ENCODE data around the gene MORN5. TPM values are rescaled to one million over a fixed set of nuclear protein-coding genes. Genes with fewer than 3 reads are reported as not detected.

The MORN5 gene
- total and polyA plus RNA-seq, 4 donors, result 17.9 to 22.9 (median 18.6) TPM

GRCh38 chr9:122222791-122223190, 63.1 kb downstream of the MORN5 start:
- ATAC-seq (ENCODE audit: insufficient read depth, low FRiP score) (no peak), DNase-seq (no peak)
- peaks cover 0 to 5% (median 0%) of the 10 kb centered on the region in 4 donors for H3K9me3 ChIP-seq (ENCODE audit: control insufficient read depth in 4 of 4, insufficient read depth in 3 of 4, low read length in 3 of 4)
- no peaks in the 10 kb centered on the region for H3K36me3 ChIP-seq (ENCODE audit: control insufficient read depth in 4 of 4, insufficient read depth in 4 of 4, low read length in 4 of 4)
- H3K27me3 ChIP-seq (ENCODE audit: control insufficient read depth in 3 of 3, insufficient read depth in 3 of 3, low read length in 2 of 3), result peaks cover 0 to 95% (median 88%) of the 10 kb centered on the region in 3 donors
- H3K9ac ChIP-seq (ENCODE audit: insufficient read depth in 1 of 2, low read length in 2 of 2), result no peak overlapping the region
- WGBS, 2 donors, result 19 to 27% methylated on average over 5 of the region's 5 CpGs
- no peak for TF ChIP-seq CTCF (IDR thresholded peaks at IDR 0.05; ENCODE audit: control extremely low read depth, extremely low read depth)
- H3K27ac ChIP-seq (ENCODE audit: low read depth in 1 of 2, low read length in 1 of 2), result no peak overlapping the region
- H3K4me1 ChIP-seq (ENCODE audit: control insufficient read depth in 5 of 5, insufficient read depth in 5 of 5, low read length in 5 of 5), result peaks cover 0 to 21% (median 12%) of the 10 kb centered on the region in 5 donors
- H3K4me3 ChIP-seq, result no peak overlapping the region

- Histone ChIP-seq H3K4me1 (ENCODE audit: control insufficient read depth in 5 of 5, insufficient read depth in 5 of 5, low read length in 5 of 5) (peaks cover 0 to 25% (median 12%) of the 10 kb centered on the region in 5 donors), H3K4me3 (no peak overlapping the region), H3K36me3 (ENCODE audit: control insufficient read depth in 4 of 4, insufficient read depth in 4 of 4, low read length in 4 of 4) (no peaks in the 10 kb centered on the region), H3K9ac (ENCODE audit: insufficient read depth in 1 of 2, low read length in 2 of 2) (no peak overlapping the region), H3K27ac (ENCODE audit: low read depth in 1 of 2, low read length in 1 of 2) (no peak overlapping the region), H3K9me3 (ENCODE audit: control insufficient read depth in 4 of 4, insufficient read depth in 3 of 4, low read length in 3 of 4) (peaks cover 0 to 5% (median 0%) of the 10 kb centered on the region in 4 donors), H3K27me3 (ENCODE audit: control insufficient read depth in 3 of 3, insufficient read depth in 3 of 3, low read length in 2 of 3) (peaks cover 0 to 94% (median 82%) of the 10 kb centered on the region in 3 donors)
- no peak for DNase-seq
- no peak for TF ChIP-seq CTCF (IDR thresholded peaks at IDR 0.05; ENCODE audit: control extremely low read depth, extremely low read depth)
- no peak for ATAC-seq (ENCODE audit: insufficient read depth, low FRiP score)
- WGBS, 2 donors, result 83 to 86% methylated on average over 5 of the region's 5 CpGs
Observed at GRCh38 chr9:122223435-122223834, 63.7 kb downstream of the MORN5 start.

GRCh38 chr9:122225312-122226141, 65.8 kb downstream of the MORN5 start:
- DNase-seq (no peak), ATAC-seq (ENCODE audit: insufficient read depth, low FRiP score) (no peak)
- WGBS, 2 donors, result 56 to 59% methylated on average over 51 of the region's 51 CpGs
- Histone ChIP-seq H3K36me3 (ENCODE audit: control insufficient read depth in 4 of 4, insufficient read depth in 4 of 4, low read length in 4 of 4) (no peaks in the 10 kb centered on the region), H3K9ac (ENCODE audit: insufficient read depth in 1 of 2, low read length in 2 of 2) (no peak overlapping the region), H3K4me1 (ENCODE audit: control insufficient read depth in 5 of 5, insufficient read depth in 5 of 5, low read length in 5 of 5) (peaks cover 0 to 20% (median 0%) of the 10 kb centered on the region in 5 donors), H3K27me3 (ENCODE audit: control insufficient read depth in 3 of 3, insufficient read depth in 3 of 3, low read length in 2 of 3) (peaks cover 0 to 91% (median 78%) of the 10 kb centered on the region in 3 donors), H3K9me3 (ENCODE audit: control insufficient read depth in 4 of 4, insufficient read depth in 3 of 4, low read length in 3 of 4) (peaks cover 0 to 5% (median 0%) of the 10 kb centered on the region in 4 donors), H3K27ac (ENCODE audit: low read depth in 1 of 2, low read length in 1 of 2) (no peak overlapping the region), H3K4me3 (no peak overlapping the region)
- TF ChIP-seq CTCF (IDR thresholded peaks at IDR 0.05; ENCODE audit: control extremely low read depth, extremely low read depth), result no peak
